ENCODE data around the gene FXYD5. TPM values are rescaled to one million over a fixed set of nuclear protein-coding genes. Genes with fewer than 3 reads are reported as not detected.

The FXYD5 gene
- total RNA-seq, 2 experiments from 2014 or later: 455 to 524 TPM

Other genes starting within 250 kb of the FXYD5 start
- 1 to 10 TPM; 4.0 to 4.8 TPM for gene ZNF30, start 227.8 kb upstream of the FXYD5 start, total RNA-seq
- 10 to 100 TPM; 14.8 to 15.3 TPM for gene ZNF792, start 190.5 kb upstream of the FXYD5 start, total RNA-seq
- gene GRAMD1A, start 154.4 kb upstream of the FXYD5 start, total RNA-seq: 100 to 1,000 TPM; 106 to 114 TPM
- under 1 TPM; 0.50 to 0.97 TPM for gene SCN1B, start 124.3 kb upstream of the FXYD5 start, total RNA-seq
- not detected for gene HPN, start 113.0 kb upstream of the FXYD5 start, total RNA-seq
- gene FXYD3, start 38.9 kb upstream of the FXYD5 start, total RNA-seq: not detected
- gene LGI4, start 19.7 kb upstream of the FXYD5 start, total RNA-seq: under 1 TPM; 0.37 to 0.40 TPM
- gene FXYD1, start 15.9 kb upstream of the FXYD5 start, total RNA-seq: 1 to 10 TPM; 1.0 to 1.8 TPM
- 1 to 10 TPM; 4.5 to 5.0 TPM for gene FXYD7, start 11.5 kb upstream of the FXYD5 start, total RNA-seq
- gene FAM187B, start 74.0 kb downstream of the FXYD5 start, total RNA-seq: not detected
- 1 to 10 TPM; 3.5 to 3.6 TPM for gene LSR, start 94.3 kb downstream of the FXYD5 start, total RNA-seq
- 100 to 1,000 TPM; 150 to 162 TPM for gene USF2, start 114.2 kb downstream of the FXYD5 start, total RNA-seq
- gene HAMP, start 127.8 kb downstream of the FXYD5 start, total RNA-seq: 1 to 10 TPM in 1 of 2 experiments, under 1 TPM in 1; 0.92 to 1.2 TPM
- not detected for gene MAG, start 137.4 kb downstream of the FXYD5 start, total RNA-seq
- under 1 TPM in 1 of 2 experiments, not detected in 1; 0.21 TPM for gene CD22, start 174.5 kb downstream of the FXYD5 start, total RNA-seq
- not detected for gene FFAR1, start 193.2 kb downstream of the FXYD5 start, total RNA-seq
- not detected for gene FFAR3, start 203.7 kb downstream of the FXYD5 start, total RNA-seq
- not detected for gene GPR42, start 216.3 kb downstream of the FXYD5 start, total RNA-seq

All from activated CD4-positive, alpha-beta T cell treated with anti-CD3 and anti-CD28 coated beads, Interleukin-2, amount 10 ng/mL, durations not matched to agents 7 days and 5 days (primary cell).